Adrenal gland (tissue), 5 donors: ENCODE results near the gene AHCYL1.
"Not testable (repeated sequence)": the region's sequence is repeated elsewhere in the genome, so short reads cannot be mapped to it uniquely, and the experiment has no call there.

Source experiments
- POLR2A ChIP-seq, 2 donors: fragments of 450-650 bp; IDR thresholded peaks; one replicate each; pipeline ENCODE4 v1.6.1; 2017; ENCODE audit warnings: antibody characterized with exemption in 2 of 2, mild to moderate bottlenecking in 2 of 2, moderate library complexity in 1 of 2
- TF ChIP-seq, protein P1 (sequence below), 6 experiments: fragments of 450-650 bp in 4 of 6; fragments of 200-600 bp in 2 of 6; sonication (generic) in 1 of 6; IDR thresholded peaks; 1 replicate in 5 of 6; 2 replicates in 1 of 6; pipeline versions ENCODE4 v1.5.1 to v1.8.0; 2016 to 2021; ENCODE audit warnings: antibody characterized with exemption in 6 of 6, mild to moderate bottlenecking in 2 of 6, moderate library complexity in 1 of 6
- donor health status: DM: no; HTN: no; CAD: no.

DNA sequence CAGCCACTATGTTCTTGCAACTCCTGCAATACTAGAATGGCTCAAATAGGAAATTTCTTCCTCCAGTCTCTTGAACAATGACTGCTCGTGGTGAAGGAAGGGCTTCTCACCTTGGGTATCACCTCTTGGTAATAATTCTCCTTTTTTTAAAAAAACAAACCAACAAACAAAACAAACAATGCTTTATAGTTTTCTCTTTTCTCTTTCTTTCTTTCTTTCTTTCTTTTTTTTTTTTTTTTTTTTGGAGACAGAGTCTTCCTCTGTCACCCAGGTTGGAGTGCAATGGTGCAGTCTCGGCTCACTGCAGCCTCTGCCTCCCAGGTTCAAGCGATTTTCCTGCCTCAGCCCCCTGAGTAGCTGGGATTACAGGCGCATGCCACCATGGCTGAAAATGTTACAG lies 46.1 kb downstream of the AHCYL1 start:
- TF ChIP-seq POLR2A (IDR thresholded peaks at IDR 0.05) = not testable (repeated sequence)
- TF ChIP-seq, protein P1, sequence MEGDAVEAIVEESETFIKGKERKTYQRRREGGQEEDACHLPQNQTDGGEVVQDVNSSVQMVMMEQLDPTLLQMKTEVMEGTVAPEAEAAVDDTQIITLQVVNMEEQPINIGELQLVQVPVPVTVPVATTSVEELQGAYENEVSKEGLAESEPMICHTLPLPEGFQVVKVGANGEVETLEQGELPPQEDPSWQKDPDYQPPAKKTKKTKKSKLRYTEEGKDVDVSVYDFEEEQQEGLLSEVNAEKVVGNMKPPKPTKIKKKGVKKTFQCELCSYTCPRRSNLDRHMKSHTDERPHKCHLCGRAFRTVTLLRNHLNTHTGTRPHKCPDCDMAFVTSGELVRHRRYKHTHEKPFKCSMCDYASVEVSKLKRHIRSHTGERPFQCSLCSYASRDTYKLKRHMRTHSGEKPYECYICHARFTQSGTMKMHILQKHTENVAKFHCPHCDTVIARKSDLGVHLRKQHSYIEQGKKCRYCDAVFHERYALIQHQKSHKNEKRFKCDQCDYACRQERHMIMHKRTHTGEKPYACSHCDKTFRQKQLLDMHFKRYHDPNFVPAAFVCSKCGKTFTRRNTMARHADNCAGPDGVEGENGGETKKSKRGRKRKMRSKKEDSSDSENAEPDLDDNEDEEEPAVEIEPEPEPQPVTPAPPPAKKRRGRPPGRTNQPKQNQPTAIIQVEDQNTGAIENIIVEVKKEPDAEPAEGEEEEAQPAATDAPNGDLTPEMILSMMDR (IDR thresholded peaks at IDR 0.05) = not testable (repeated sequence)
